PFSK-1 (cell line): ENCODE results near the gene SLC25A24.

Source experiments
- POLR2AphosphoS5 ChIP-seq: IDR thresholded peaks from 2 replicates; pipeline ENCODE4 v1.6.1; 2012; ENCODE audit warnings: low read depth, mild to moderate bottlenecking, control low read depth, low read length, moderate library complexity
- SIN3A ChIP-seq: IDR thresholded peaks from 2 replicates; pipeline ENCODE4 v1.6.1; 2012; ENCODE audit warnings: mild to moderate bottlenecking, low read length, moderate library complexity, borderline replicate concordance; ENCODE audit not compliant: insufficient read depth
- TAF1 ChIP-seq: IDR thresholded peaks from 2 replicates; pipeline ENCODE4 v1.6.1; 2012; ENCODE audit warnings: low read length, control low read depth, borderline replicate concordance; ENCODE audit not compliant: insufficient read depth
- TF ChIP-seq, protein P1 (sequence below), 2 experiments: IDR thresholded peaks; 2 replicates each; pipeline versions ENCODE4 v1.6.1 to v1.8.0; 2011 to 2012; ENCODE audit warnings: low read depth in 2 of 2, low read length in 2 of 2, control low read depth in 1 of 2, inconsistent platforms in 1 of 2, mild to moderate bottlenecking in 1 of 2, moderate library complexity in 1 of 2; ENCODE audit not compliant: insufficient read depth in 1 of 2

DNA sequence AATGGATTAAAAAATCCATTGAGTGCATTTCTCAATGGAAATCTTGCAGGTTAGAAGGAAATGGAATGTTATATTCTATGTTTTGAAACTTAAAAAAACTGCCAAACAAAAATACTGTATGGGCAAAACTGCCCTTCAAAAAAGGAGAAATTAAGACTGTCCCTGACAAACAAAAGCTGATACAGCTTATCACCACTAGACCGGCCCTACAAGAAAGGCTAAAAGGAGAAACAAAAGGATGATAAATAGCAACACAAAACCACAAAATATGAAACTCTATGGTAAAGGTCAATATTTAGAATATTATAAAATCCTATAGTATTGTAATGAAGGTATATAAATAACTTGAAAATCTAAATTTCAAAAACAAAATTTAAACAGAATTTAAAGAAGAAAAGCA, 60.0 kb downstream of the SLC25A24 start:
- TF ChIP-seq SIN3A (no peak), TAF1 (no peak), POLR2AphosphoS5 (no peak)
- TF ChIP-seq, protein P1, sequence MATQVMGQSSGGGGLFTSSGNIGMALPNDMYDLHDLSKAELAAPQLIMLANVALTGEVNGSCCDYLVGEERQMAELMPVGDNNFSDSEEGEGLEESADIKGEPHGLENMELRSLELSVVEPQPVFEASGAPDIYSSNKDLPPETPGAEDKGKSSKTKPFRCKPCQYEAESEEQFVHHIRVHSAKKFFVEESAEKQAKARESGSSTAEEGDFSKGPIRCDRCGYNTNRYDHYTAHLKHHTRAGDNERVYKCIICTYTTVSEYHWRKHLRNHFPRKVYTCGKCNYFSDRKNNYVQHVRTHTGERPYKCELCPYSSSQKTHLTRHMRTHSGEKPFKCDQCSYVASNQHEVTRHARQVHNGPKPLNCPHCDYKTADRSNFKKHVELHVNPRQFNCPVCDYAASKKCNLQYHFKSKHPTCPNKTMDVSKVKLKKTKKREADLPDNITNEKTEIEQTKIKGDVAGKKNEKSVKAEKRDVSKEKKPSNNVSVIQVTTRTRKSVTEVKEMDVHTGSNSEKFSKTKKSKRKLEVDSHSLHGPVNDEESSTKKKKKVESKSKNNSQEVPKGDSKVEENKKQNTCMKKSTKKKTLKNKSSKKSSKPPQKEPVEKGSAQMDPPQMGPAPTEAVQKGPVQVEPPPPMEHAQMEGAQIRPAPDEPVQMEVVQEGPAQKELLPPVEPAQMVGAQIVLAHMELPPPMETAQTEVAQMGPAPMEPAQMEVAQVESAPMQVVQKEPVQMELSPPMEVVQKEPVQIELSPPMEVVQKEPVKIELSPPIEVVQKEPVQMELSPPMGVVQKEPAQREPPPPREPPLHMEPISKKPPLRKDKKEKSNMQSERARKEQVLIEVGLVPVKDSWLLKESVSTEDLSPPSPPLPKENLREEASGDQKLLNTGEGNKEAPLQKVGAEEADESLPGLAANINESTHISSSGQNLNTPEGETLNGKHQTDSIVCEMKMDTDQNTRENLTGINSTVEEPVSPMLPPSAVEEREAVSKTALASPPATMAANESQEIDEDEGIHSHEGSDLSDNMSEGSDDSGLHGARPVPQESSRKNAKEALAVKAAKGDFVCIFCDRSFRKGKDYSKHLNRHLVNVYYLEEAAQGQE (IDR thresholded peaks at IDR 0.05; ENCODE audit: insufficient read depth in 1 of 2, low read depth in 2 of 2, low read length in 2 of 2): no peak
